ENCODE results near the gene AMH.
A peak's percentile ranks its signal among the peaks of the same experiment; 100 is the strongest.

DNA sequence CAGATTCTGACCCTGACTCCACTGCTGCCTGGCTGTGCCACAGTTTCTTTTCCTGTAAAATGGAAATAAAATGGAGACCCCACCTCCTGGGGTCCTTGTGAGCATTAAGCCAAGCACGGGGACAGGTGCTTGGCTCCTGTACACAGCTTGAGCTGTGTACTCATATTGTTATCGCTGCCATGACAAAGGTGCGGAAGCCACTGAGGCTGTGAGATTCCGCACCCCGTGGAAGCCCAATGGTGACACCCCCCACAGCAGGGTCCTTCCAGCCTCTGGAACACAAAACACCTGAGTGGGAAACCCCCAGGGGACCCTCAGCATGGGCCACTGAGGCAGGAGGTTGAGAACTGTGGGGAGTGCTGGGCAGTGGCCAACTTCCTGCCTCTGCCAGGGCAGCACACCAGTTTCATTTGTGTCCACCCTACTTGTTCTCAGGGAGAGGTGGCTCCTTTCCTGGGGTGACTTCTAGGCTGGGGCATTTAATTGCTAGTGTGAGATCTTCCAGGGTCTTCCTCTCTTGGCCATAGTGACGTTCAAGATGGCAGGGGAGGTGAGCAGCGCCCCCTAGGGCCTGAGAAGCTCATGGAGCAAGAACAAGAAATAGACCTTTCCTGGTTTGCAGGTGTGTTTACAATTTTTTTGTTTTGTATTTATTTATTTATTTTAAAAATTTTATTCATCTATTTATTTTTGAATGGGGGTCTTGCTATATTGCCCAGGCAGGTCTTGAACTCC lies 12.5 kb downstream of the AMH start:
- no peak for TF ChIP-seq POLR2A (IDR thresholded peaks at IDR 0.05)
- TF ChIP-seq, protein P1, sequence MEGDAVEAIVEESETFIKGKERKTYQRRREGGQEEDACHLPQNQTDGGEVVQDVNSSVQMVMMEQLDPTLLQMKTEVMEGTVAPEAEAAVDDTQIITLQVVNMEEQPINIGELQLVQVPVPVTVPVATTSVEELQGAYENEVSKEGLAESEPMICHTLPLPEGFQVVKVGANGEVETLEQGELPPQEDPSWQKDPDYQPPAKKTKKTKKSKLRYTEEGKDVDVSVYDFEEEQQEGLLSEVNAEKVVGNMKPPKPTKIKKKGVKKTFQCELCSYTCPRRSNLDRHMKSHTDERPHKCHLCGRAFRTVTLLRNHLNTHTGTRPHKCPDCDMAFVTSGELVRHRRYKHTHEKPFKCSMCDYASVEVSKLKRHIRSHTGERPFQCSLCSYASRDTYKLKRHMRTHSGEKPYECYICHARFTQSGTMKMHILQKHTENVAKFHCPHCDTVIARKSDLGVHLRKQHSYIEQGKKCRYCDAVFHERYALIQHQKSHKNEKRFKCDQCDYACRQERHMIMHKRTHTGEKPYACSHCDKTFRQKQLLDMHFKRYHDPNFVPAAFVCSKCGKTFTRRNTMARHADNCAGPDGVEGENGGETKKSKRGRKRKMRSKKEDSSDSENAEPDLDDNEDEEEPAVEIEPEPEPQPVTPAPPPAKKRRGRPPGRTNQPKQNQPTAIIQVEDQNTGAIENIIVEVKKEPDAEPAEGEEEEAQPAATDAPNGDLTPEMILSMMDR (IDR thresholded peaks at IDR 0.05): peak in 2 of 7 experiments; percentile 27 to 37

Measured in stomach (tissue), 4 donors.